BJ (cell line): ENCODE data around the gene NALCN. TPM values are rescaled to one million over a fixed set of nuclear protein-coding genes. Genes with fewer than 3 reads are reported as not detected.

ENCODE experiments used
- CTCF ChIA-PET: fragments of 350-600 bp; formaldehyde crosslinking; extraction: SDS; loops from one replicate; lab custom pipeline; 2021; ENCODE audit warnings: antibody characterized with exemption, inconsistent platforms; lab: Yijun Ruan, JAX
- POLR2A ChIA-PET: fragments of 300-600 bp; sonication (Branson Sonifier 250); formaldehyde crosslinking; extraction: SDS; loops from one replicate; lab custom pipeline; 2021; ENCODE audit warnings: antibody characterized with exemption; lab: Charles Lee
- DNase-seq: peaks from one replicate; pipeline ENCODE4 v3.0.0-alpha.2; 2011; ENCODE audit warnings: low read depth
- H3K27me3 ChIP-seq: 2 replicates; pipeline ENCODE4 v1.6.0; 2011; ENCODE audit warnings: low read length; ENCODE audit not compliant: control insufficient read depth, insufficient read depth
- H3K36me3 ChIP-seq: 2 replicates; pipeline ENCODE4 v1.5.1; 2011; ENCODE audit warnings: low read length; ENCODE audit not compliant: control insufficient read depth, insufficient read depth
- H3K4me3 ChIP-seq: 2 replicates; pipeline ENCODE4 v1.5.1; 2011; ENCODE audit warnings: low read depth, mild to moderate bottlenecking, control low read depth, low read length
- CTCF ChIP-seq: IDR thresholded peaks from 2 replicates; pipeline ENCODE4 v1.5.1; 2011; ENCODE audit warnings: low read depth, mild to moderate bottlenecking, control low read depth, inconsistent platforms, low read length, moderate library complexity; ENCODE audit not compliant: insufficient read depth
- polyA plus RNA-seq: library from polyadenylated mRNA; depleted of rRNA; stranded (reverse); fragments of >200 nt; gene quantifications from 2 replicates; pipeline ENCODE4 v1.2.3, GENCODE V29; 2011

NALCN gene
- polyA plus RNA-seq, 1 experiment, result 2.9 TPM

GRCh38 chr13:101190976-101191375 is 225.3 kb downstream of the NALCN start:
- POLR2A ChIA-PET, result no interaction called here
- no peak for DNase-seq

GRCh38 chr13:101190337-101190736 is 226.0 kb downstream of the NALCN start:
- ChIA-PET CTCF (no interaction called here), POLR2A (no interaction called here)
- no peak for TF ChIP-seq CTCF
- no peak for DNase-seq
- Histone ChIP-seq H3K36me3 (no peaks in the 10 kb centered on the region), H3K27me3 (no peaks in the 10 kb centered on the region), H3K4me3 (no peak overlapping the region)

More at GRCh38 chr13:101190976-101191375, 225.3 kb downstream of the NALCN start:
- H3K36me3 ChIP-seq, result no peaks in the 10 kb centered on the region
- CTCF ChIA-PET, result no interaction called here
- H3K27me3 ChIP-seq, result no peaks in the 10 kb centered on the region
- TF ChIP-seq CTCF, result no peak
- no peak overlapping the region for H3K4me3 ChIP-seq

DNA sequence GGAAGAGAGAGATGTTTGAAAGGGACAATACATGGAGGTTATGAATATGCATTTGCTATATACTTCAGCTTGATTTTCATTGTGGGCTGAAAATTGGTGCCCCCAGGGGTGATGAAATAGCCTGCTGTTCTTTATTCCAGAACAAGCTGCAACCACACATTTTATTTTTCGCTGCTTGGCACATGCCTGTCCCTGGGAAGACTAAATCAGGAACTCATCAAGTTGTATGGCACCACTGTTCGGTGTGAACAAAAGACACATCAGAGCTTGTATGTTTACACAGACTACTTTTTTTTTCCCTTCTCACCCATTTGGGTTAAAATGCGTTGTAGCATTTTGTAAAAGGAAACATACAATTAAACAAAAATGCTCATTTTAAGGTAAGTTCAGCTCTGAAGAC is 230.7 kb downstream of the NALCN start:
- ChIA-PET POLR2A (no interaction called here), CTCF (interaction anchor here (0.6 to 0.8 kb wide), 2 partner anchors 41 to 58 kb away, joined by 3 to 4 read pairs; no protein-coding TSS in a partner anchor)
- Histone ChIP-seq H3K4me3 (no peak overlapping the region), H3K36me3 (no peaks in the 10 kb centered on the region), H3K27me3 (no peaks in the 10 kb centered on the region)
- DNase-seq, result no peak
- no peak for TF ChIP-seq CTCF

DNA sequence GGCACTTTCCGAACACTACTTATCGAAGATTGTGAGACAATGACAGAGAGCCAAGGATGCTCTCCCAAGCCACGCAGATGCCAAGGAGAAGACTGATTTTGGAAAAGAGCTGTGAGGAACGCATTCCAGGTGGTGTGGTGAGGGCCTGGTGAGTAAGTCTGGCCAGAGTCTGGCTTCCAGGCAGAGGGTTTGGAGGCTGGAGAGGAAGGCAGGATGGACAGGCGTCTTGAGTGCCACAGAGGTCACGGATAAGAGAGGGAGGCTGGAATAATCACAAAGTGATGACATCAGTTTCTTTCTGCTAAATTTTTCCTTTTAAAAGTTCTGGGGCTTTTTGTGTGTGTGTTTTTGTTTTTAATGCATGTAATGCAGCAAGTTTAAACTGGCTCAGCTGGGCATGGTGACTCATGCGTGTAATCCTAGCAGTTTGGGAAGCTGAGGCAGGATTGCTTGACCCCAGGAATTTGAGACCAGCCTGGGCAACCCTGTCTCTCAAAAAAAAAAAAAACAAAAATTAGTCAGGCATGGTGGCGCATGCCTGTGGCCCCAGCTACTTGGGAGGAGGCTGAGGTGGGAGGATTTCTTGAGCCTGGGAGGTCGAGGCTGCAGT is 235.1 kb downstream of the NALCN start:
- POLR2A ChIA-PET, result no interaction called here
- CTCF ChIA-PET, result no interaction called here
- TF ChIP-seq CTCF, result no peak

DNA sequence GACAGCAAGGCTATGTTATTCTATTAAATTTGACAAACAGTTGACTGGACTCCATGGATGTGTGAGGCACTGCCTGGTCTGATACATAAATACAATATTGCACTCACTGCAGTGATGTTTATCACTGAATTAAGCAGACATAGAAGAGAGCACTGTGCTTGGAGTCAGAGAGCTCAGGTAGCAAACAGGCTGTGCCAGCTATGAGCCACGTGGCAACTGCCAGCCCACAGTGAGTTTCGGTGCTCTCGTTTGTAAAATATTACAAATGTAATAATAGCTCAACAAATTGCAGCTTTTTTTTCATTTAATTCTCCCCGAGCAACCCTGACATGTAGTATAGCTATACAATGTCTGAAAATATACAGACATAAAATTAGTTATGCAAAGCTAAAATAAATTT is 237.3 kb downstream of the NALCN start:
- CTCF ChIA-PET, result interaction anchor here (0.8 to 2.3 kb wide), 2 partner anchors 159 to 295 kb away, joined by 3 to 8 read pairs; no protein-coding TSS in a partner anchor
- POLR2A ChIA-PET, result interaction anchor here (0.6 kb wide), 1 partner anchor 1383 kb away, joined by 3 read pairs; no protein-coding TSS in a partner anchor
- DNase-seq, result no peak
- no peaks in the 10 kb centered on the region for H3K36me3 ChIP-seq
- no peak overlapping the region for H3K4me3 ChIP-seq
- H3K27me3 ChIP-seq, result 0 out of 2 replicates have a peak, but pooled peaks cover 2% of the 10 kb centered on the region
- TF ChIP-seq CTCF, result no peak

More for the DNA sequence above, 235.1 kb downstream of the NALCN start:
- no peak overlapping the region for H3K4me3 ChIP-seq
- DNase-seq, result no peak
- 0 out of 2 replicates have a peak, but pooled peaks cover 2% of the 10 kb centered on the region for H3K27me3 ChIP-seq
- H3K36me3 ChIP-seq, result no peaks in the 10 kb centered on the region
